Nucleus accumbens (tissue), 56 donors: ENCODE measurements around the gene SYNGAP1.
"Not testable (repeated sequence)": the region's sequence is repeated elsewhere in the genome, so short reads cannot be mapped to it uniquely, and the experiment has no call there.

Source experiments
- DNase-seq, 56 donors: peaks; one replicate each; lab custom pipeline; 2025; lab: John Stamatoyannopoulos, UW

The SYNGAP1 gene

GRCh38 chr6:33419580-33420490 lies at the start of gene SYNGAP1:
SYNGAP1 (plus strand) TSS chr6:33420065; CDS start chr6:33420265, 200 bp downstream.
- peak in 38 of 56 donors; percentile 10 to 76 (median 40) for DNase-seq

- not testable (repeated sequence) for DNase-seq
Measured at GRCh38 chr6:33371901-33372300, 48.0 kb upstream of the SYNGAP1 start.

- DNase-seq = no peak
Measured at GRCh38 chr6:33372526-33373123, 47.2 kb upstream of the SYNGAP1 start.

GRCh38 chr6:33373960-33374910 lies 45.6 kb upstream of the SYNGAP1 start:
- DNase-seq = no peak

GRCh38 chr6:33375143-33375671 lies 44.7 kb upstream of the SYNGAP1 start:
- peak in 10 of 56 donors; percentile 1 to 30 (median 3) for DNase-seq

GRCh38 chr6:33377171-33377570 lies 42.7 kb upstream of the SYNGAP1 start:
- no peak for DNase-seq

- not testable (repeated sequence) for DNase-seq
Measured at GRCh38 chr6:33379184-33379583, 40.7 kb upstream of the SYNGAP1 start.

- no peak for DNase-seq
Measured at GRCh38 chr6:33380272-33380981, 39.4 kb upstream of the SYNGAP1 start.

- no peak for DNase-seq
Measured at GRCh38 chr6:33383427-33384185, 36.3 kb upstream of the SYNGAP1 start.

- peak in 2 of 56 donors; percentile 1 to 12 for DNase-seq
Measured at GRCh38 chr6:33384581-33385020, 35.3 kb upstream of the SYNGAP1 start.

- no peak for DNase-seq
Measured at GRCh38 chr6:33390173-33390572, 29.7 kb upstream of the SYNGAP1 start.

GRCh38 chr6:33390767-33391277 lies 29.0 kb upstream of the SYNGAP1 start:
- no peak for DNase-seq

GRCh38 chr6:33391278-33391921 lies 28.5 kb upstream of the SYNGAP1 start, which contains the start of gene KIFC1:
KIFC1 (plus strand) TSS chr6:33391823; CDS start chr6:33391986, 163 bp downstream.
- peak; percentile 93 to 100 (median 99) for DNase-seq

GRCh38 chr6:33391922-33392594 lies 27.8 kb upstream of the SYNGAP1 start:
- DNase-seq = no peak

- no peak for DNase-seq
Measured at GRCh38 chr6:33392595-33392948, 27.3 kb upstream of the SYNGAP1 start.

GRCh38 chr6:33392979-33393378 lies 26.9 kb upstream of the SYNGAP1 start:
- no peak for DNase-seq

GRCh38 chr6:33397541-33397940 lies 22.3 kb upstream of the SYNGAP1 start:
- DNase-seq = no peak
